CD4-positive, alpha-beta T cell treated with Interleukin-21 for 1 hour (primary cell): ENCODE measurements around the gene CADM2.

Source experiments
- DNase-seq: peaks from one replicate; pipeline ENCODE4 v3.0.0-alpha.2; 2020

CADM2 gene

GRCh38 chr3:85208650-85209049, 249.9 kb downstream of the CADM2 start:
- DNase-seq = no peak

- no peak for DNase-seq
These were observed 251.8 kb downstream of the CADM2 start for GRCh38 chr3:85210540-85210939.

DNA sequence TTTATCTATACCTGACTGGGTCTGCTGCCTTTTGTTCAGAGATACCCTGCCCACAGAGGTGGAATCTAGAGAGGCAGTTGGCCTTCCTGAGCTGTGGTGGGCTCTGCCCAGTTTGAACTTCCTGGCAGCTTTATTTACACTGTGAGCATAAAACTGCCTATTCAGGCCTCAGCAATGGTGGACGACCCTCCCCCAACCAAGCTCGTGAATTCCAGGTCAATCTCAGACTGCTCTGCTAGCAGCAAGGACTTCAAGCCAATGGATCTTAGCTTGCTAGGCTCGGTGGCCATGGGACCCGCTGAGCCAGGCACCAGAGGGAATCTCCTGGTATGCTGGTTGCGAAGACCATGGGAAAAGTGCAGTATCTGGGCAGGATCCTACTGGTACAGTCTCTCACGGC, 270.2 kb downstream of the CADM2 start:
- DNase-seq = no peak

DNA sequence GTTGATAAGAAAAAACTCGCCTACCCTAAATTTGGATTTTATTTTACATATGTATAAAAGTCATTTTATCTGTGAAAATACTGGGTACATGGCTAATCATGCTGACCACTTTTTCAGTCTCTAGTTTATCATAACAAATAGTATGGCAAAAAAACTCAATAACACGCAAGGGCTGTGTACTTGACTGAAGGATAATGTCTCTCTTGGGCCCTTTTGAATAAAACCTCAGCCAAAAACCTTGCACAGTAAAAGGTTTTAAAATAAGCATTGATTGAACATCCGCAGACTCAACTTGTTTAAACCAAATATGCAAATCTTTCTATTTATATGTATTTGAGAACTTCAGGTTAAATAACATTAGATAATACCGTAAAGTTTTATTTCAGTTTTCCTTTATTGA, 285.3 kb downstream of the CADM2 start:
- no peak for DNase-seq

GRCh38 chr3:85244519-85244918, 285.7 kb downstream of the CADM2 start:
- no peak for DNase-seq

- DNase-seq = no peak
These were observed 293.0 kb downstream of the CADM2 start for GRCh38 chr3:85251766-85252165.

DNA sequence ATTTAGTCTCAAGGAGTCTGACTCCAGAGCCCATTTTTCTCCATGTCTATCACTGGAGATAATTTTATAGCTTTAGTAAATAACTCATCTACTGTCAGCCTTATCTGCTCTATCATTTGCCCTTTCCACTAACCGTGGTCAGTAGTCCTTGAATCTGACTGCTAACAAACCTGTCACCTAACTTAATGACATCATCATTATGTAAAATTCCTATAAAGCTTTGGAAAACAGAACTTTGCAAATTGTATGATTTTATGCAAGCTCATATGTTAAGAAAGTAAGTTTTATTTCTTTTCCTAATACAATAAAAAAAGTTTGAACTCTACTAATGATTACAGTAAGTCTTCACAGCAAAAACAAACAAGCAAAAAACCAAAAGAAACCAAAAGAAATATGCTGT, 293.9 kb downstream of the CADM2 start:
- DNase-seq = no peak

- DNase-seq = no peak
These were observed 295.9 kb downstream of the CADM2 start for GRCh38 chr3:85254738-85255137.

GRCh38 chr3:85255949-85256348, 297.2 kb downstream of the CADM2 start:
- DNase-seq = no peak

- DNase-seq = no peak
These were observed 299.5 kb downstream of the CADM2 start for GRCh38 chr3:85258326-85258725.

DNA sequence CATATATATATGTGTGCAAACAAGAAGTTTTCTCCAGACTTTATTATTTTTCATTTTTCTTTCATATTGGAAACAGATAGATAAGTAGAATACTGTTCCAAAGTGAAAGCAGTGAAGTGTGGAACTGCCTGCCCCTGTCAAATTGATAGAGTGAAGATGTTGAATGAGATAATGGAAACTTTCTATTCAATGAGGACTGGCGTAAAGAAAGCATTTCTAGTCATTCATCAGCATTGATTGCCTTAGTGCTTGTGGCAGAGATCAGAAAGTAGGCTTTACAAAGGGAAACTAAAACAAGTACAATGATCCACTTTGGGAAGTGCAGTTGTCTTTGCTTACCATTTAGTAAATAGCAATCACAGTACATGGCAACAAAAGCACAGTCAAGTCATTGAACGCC, 300.0 kb downstream of the CADM2 start:
- DNase-seq = no peak

DNA sequence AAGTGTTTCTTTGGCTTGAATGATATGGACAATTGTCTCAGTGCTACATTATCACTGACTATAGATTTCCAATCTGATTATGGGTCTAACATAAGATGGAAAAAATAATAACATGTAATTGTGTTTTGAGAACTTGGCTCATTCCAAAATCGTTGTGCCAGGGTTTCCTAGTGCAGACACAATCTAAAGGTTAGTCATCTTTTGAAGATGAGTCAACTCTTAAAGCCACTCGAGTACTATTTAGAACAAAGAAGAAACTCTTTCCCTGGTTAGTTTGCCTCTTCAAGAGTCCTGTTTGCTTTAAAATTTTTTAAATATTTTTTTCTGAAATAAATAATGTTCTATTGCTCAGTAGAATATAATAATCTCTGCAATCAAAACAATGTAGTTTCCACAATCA, 301.0 kb downstream of the CADM2 start:
- no peak for DNase-seq

- no peak for DNase-seq
These were observed 305.6 kb downstream of the CADM2 start for GRCh38 chr3:85264381-85264780.

- DNase-seq = no peak
These were observed 311.7 kb downstream of the CADM2 start for GRCh38 chr3:85270488-85270887.

DNA sequence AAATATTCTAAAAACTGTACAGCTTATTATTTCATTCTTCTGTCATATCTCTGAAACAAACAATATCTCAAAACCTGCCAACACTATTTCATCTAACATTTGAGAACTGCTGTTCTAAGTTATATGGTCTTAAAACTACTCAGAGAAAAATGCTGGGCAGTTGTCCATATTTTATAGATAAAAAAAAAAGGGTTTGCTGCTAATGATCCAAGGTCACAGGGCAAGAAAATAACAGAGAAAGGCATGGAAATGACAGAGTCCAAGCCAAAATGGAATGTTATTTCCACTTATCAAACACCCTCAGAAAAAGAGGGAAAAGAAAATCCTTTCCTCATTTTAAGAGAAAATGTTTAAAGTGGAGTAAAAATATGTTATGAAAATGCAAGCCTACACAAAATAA, 313.1 kb downstream of the CADM2 start:
- DNase-seq = no peak

GRCh38 chr3:85288257-85288656, 329.5 kb downstream of the CADM2 start:
- DNase-seq = no peak

- DNase-seq = no peak
These were observed 338.5 kb downstream of the CADM2 start for GRCh38 chr3:85297291-85297690.

DNA sequence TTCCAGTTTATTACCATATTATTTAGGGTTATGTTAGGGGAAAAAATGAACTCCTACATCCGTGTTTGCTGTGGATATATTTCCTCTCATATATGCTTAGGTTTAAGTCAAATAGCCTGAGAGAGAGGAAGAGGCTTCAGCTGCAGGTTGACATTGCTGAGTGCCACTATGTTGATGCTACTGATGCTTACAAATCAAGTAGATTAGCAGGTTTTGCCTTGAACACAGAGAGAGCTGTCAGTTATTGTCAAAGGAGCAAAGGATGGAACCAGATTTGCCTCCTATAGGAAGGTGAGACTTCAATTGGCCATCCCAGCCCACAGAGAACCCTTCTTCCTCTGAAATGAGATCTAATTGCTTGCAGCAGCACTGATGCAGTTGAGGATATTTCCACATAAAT, 339.2 kb downstream of the CADM2 start:
- DNase-seq = no peak

- no peak for DNase-seq
These were observed 344.4 kb downstream of the CADM2 start for GRCh38 chr3:85303156-85303555.

DNA sequence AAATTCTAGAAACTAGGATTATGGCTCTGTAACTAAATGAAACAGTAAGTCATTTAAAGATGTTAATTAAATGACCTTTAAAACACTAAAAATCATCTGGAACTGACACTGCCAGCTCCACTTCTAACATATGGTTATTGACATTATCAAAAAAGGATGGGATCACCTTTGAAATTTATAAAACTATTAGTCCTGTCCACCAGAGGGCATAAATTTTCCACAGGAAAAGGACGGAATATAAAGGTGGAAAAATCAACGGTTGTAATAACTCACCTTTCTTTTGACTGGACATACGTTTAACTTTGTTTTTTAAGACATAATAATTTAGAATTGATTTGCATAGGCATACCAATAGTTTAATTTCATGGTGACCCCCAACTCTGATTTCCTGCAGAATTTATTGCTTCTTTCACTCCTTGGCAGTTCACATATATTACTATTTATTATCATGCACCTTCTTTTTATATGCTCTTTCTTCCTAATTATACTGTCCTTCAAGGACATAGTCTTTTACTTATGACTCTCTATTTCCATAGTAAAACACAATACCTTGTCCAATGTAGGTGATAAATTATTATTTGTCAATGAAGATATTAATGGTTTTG, 345.7 kb downstream of the CADM2 start:
- no peak for DNase-seq

DNA sequence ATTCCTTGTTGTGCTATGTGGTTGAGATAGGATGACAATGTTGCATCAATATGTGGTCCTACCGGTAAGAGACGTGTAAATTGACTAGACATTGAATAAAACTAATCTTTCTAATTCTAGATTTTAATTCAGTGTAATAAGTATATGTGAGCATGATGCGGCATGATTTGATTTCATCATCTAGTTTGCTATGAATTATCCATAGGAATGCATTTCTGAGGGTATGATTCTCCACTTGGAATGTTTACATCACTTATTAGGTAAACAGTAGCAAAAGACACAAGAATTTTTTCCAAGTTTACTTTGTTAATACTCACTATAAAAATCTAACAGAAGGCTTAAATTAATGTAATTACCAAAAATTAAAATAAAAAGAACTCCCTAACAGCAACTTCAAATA, 353.5 kb downstream of the CADM2 start:
- DNase-seq = no peak

DNA sequence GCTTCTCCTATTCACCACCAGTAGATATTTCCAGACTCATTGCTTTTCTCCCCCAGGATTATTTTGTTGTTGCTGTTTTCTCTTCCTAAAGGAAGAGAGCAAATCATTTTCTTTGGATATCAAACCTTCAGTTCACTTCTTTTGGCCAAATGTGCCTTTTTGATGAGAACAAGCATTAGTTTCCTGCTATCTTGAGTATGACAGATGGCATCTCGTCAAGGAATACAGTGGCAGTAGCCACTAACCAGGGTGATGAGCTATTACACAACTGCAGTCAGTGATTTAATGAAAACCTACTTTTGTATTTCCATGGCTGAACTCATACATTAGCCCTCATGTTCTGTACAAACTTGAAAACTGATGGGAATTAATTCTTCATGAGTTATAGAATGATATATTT, 354.6 kb downstream of the CADM2 start:
- DNase-seq = no peak

DNA sequence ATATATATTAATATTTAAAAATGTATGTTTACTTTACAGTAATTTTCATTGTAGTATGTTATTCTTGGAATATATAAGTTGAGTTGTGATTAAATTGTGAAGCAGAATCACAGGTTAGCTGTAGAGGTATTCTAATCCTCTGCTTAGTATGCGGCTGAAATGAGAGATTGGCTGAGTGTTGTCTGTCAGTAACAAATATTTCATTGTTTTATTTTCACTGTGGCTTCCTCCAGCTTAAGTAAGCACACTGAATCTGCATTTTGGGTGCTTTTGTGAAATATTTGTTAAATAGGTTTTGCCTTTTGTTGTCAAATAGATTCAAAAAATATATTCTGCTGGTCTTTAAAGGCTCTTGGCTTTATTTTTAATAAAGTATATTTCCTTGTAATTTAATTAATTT, 357.5 kb downstream of the CADM2 start:
- DNase-seq = no peak

- no peak for DNase-seq
These were observed 363.1 kb downstream of the CADM2 start for GRCh38 chr3:85321892-85322291.

DNA sequence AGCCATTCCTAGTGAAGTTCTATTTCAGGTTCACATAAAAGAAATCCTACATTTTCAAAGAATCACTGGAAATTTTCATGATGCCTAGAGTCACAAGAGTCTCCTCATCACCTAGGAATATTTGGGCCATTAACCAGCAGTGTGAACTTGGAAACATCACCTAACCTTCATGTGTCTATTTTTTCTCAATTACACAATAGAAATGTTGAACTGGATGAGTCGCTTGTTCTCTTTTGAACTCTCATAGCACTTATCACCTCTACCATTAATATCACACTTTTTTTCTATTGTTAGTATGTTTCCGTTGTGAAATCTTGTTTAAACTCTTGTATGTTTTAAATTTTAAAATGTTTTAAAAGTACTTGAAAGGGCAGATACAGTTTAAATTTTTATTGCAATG, 371.3 kb downstream of the CADM2 start:
- no peak for DNase-seq

DNA sequence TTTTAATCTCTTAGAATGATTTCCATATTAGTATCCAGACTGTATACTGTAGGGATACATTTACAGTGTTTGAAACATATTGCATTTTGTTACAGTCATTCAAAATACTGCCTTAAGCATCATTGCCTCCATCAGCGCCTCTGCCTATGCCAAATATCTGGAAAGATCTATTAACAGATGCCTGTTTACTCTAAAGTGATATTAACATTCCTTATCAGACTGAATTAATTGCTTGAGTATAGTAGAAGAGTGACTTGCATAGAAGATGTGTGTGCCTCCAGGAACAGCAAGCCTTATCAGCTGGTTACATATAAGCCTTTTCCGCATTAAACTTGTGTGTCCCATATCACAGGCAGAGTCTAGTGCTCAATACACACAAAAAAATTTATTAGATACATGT, 379.1 kb downstream of the CADM2 start:
- DNase-seq = no peak
